K562 (cell line): ENCODE results near the gene NR1H2. TPM values are rescaled to one million over a fixed set of nuclear protein-coding genes. Genes with fewer than 3 reads are reported as not detected.

Experiments used
- BRD4 ChIP-seq: fragments of 200-600 bp; sonication (generic); IDR thresholded peaks from 2 replicates; pipeline ENCODE4 v1.6.1; 2017; ENCODE audit warnings: inconsistent platforms
- CEBPB ChIP-seq: fragments of 450-650 bp; IDR thresholded peaks from 2 replicates; pipeline ENCODE4 v1.6.1; 2016; ENCODE audit warnings: missing genetic modification characterization, missing compliant biosample characterization
- DNMT1 ChIP-seq: fragments of 450-650 bp; IDR thresholded peaks from 2 replicates; pipeline ENCODE4 v1.6.1; 2016; ENCODE audit warnings: antibody characterized with exemption, mild to moderate bottlenecking
- HDAC2 ChIP-seq: fragments of 450-650 bp; IDR thresholded peaks from 2 replicates; pipeline ENCODE4 v1.6.1; 2016; ENCODE audit warnings: mild to moderate bottlenecking
- HDAC6 ChIP-seq: IDR thresholded peaks from 2 replicates; pipeline ENCODE4 v1.6.1; 2012; ENCODE audit warnings: low read depth, mild to moderate bottlenecking, control low read depth, inconsistent platforms, low read length, moderate library complexity
- HLTF ChIP-seq: fragments of 450-650 bp; IDR thresholded peaks from 2 replicates; pipeline ENCODE4 v1.6.1; 2016
- KAT2B ChIP-seq: IDR thresholded peaks from one replicate; pipeline ENCODE4 v1.6.1; 2012; ENCODE audit warnings: low read depth, mild to moderate bottlenecking, control low read depth, inconsistent platforms, low read length, moderate library complexity
- KDM1A ChIP-seq, 2 experiments: fragments of 450-650 bp; IDR thresholded peaks; 2 replicates each; pipeline ENCODE4 v1.6.1; 2016; ENCODE audit warnings: mild to moderate bottlenecking in 2 of 2
- MBD2 ChIP-seq: sonication (generic); IDR thresholded peaks from 2 replicates; pipeline ENCODE4 v1.6.1; 2016; ENCODE audit warnings: low read depth, borderline replicate concordance
- MIER1 ChIP-seq: fragments of 450-650 bp; IDR thresholded peaks from 2 replicates; pipeline ENCODE4 v1.6.1; 2016; ENCODE audit warnings: antibody characterized with exemption, mild to moderate bottlenecking, low read depth
- NFE2L1 ChIP-seq: fragments of 450-650 bp; IDR thresholded peaks from 2 replicates; pipeline ENCODE4 v1.6.1; 2016; ENCODE audit warnings: missing genetic modification characterization, low read depth, mild to moderate bottlenecking, missing compliant biosample characterization, moderate library complexity, borderline replicate concordance
- POLR2AphosphoS2 ChIP-seq: IDR thresholded peaks from 2 replicates; pipeline ENCODE4 v1.6.1; 2012; ENCODE audit warnings: low read length, improper control_type of control experiment
- SAP30 ChIP-seq: fragments of 200-600 bp; sonication (generic); IDR thresholded peaks from 2 replicates; pipeline ENCODE4 v1.6.1; 2012; ENCODE audit warnings: borderline replicate concordance, low read depth, mild to moderate bottlenecking, moderate library complexity, low read length, control low read depth, inconsistent platforms; ENCODE audit not compliant: insufficient read depth, poor library complexity, severe bottlenecking
- SMAD2 ChIP-seq: fragments of 150-350 bp; IDR thresholded peaks from 2 replicates; pipeline ENCODE4 v1.6.1; 2014; ENCODE audit warnings: low read depth, mild to moderate bottlenecking, low read length
- STAT5A ChIP-seq: IDR thresholded peaks from 2 replicates; pipeline ENCODE4 v1.6.1; 2012; ENCODE audit warnings: low read length, inconsistent platforms, borderline replicate concordance
- SUPT5H ChIP-seq: fragments of 450-650 bp; IDR thresholded peaks from 2 replicates; pipeline ENCODE4 v1.6.1; 2016
- ZBTB1 ChIP-seq: sonication (generic); formaldehyde crosslinking; IDR thresholded peaks from 2 replicates; pipeline ENCODE4 v1.8.1; 2023; ENCODE audit warnings: missing genetic modification reagents, low read depth, mild to moderate bottlenecking, borderline replicate concordance
- ZC3H4 ChIP-seq: sonication (generic); formaldehyde crosslinking; IDR thresholded peaks from 2 replicates; pipeline ENCODE4 v1.9.0; 2021; ENCODE audit warnings: missing genetic modification reagents, borderline replicate concordance
- ZNF274 ChIP-seq: IDR thresholded peaks from 2 replicates; pipeline ENCODE4 v1.6.1; 2011; ENCODE audit warnings: low read depth, mild to moderate bottlenecking, low read length, moderate library complexity, borderline replicate concordance
- ZNF384 ChIP-seq: IDR thresholded peaks from 2 replicates; pipeline ENCODE4 v1.6.1; 2012; ENCODE audit warnings: low read depth, low read length, improper control_type of control experiment
- polyA plus RNA-seq, 8 experiments: library from polyadenylated mRNA; depleted of rRNA in 4 of 8; stranded (reverse) in 5 of 8; unstranded in 3 of 8; fragments of >200 nt; fragmentation: Nextera tagmentation in 2 of 8; fragmentation: Illumina TruSeq in 1 of 8; extraction: Ambion mirVana in 2 of 8; extraction: Trizol in 1 of 8; gene quantifications; 2 replicates each; pipeline versions ENCODE4 v1.2.1 to v1.2.3, GENCODE V29; 2011 to 2014; ENCODE audit warnings: inconsistent platforms in 1 of 8, missing spikeins in 1 of 8
- total RNA-seq, 7 experiments: library from RNA; depleted of rRNA in 6 of 7; stranded (reverse); fragments of >200 nt in 6 of 7; fragmentation: Illumina TruSeq in 2 of 7; extraction: Trizol in 2 of 7; gene quantifications; 2 replicates each; pipeline versions ENCODE4 v1.2.1 to v1.2.3, GENCODE V29; 2011 to 2021; ENCODE audit warnings: low replicate concordance in 1 of 7
- TF ChIP-seq, protein P1 (sequence below): fragments of 250-450 bp; sonication (Bioruptor Pico); IDR thresholded peaks from 2 replicates; pipeline ENCODE4 v1.5.0; 2021; ENCODE audit warnings: mild to moderate bottlenecking, moderate library complexity
- TF ChIP-seq, protein P2 (sequence below): fragments of 250-450 bp; sonication (Bioruptor Pico); IDR thresholded peaks from 2 replicates; pipeline ENCODE4 v1.5.1; 2021; ENCODE audit warnings: mild to moderate bottlenecking
- TF ChIP-seq, protein P3 (sequence below): fragments of 250-450 bp; sonication (Bioruptor Pico); IDR thresholded peaks from 2 replicates; pipeline ENCODE4 v1.4.0; 2020; ENCODE audit warnings: mild to moderate bottlenecking

NR1H2 gene
- total and polyA plus RNA-seq, 9 of the 15 experiments (the other 6 are each of a cell fraction or from before 2014, with no cell fraction given): 0.11 to 73.8 (median 24.0) TPM

DNA sequence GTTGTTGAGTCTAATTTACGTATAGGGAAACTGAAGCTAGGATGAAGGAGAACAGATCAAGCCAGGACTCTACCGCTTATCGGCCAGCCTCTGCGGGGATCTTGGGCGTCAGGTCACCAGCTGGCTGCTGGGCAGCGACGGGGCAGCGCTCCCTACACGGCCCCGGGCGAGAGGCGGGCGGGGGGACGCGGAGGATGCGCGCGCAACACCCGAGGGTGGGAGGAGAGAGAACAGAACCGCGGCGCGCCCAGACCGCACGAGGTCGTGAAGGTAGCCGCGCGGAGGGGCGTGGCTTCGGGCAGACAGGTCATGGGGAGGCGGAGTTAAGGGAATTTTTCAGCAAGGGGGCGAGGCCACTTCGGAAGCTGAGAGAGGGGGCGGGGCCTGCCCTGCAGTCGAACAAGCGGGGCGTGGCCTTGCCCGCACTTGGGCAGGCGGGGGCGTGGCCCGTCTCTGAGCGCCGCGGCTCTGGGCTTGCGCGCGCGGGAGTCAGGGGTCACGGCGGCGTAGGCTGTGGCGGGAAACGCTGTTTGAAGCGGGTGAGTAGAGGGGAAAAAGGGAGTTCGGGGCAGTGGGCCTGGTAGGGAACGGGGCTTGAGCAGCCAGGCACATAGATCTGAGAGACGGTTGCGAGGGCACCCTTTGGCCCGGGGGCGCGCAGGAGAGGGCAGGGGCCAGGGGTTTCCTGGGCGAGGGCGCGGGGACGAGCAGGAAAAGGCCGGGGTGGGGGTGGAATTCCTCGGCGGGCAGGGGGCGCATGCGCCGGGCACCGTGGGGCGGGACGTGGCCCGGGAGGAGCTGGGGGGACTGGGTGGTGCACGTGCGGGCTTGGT, 7.8 kb downstream of the NR1H2 start, which contains the start of gene POLD1 (continued):
- TF ChIP-seq, protein P1, sequence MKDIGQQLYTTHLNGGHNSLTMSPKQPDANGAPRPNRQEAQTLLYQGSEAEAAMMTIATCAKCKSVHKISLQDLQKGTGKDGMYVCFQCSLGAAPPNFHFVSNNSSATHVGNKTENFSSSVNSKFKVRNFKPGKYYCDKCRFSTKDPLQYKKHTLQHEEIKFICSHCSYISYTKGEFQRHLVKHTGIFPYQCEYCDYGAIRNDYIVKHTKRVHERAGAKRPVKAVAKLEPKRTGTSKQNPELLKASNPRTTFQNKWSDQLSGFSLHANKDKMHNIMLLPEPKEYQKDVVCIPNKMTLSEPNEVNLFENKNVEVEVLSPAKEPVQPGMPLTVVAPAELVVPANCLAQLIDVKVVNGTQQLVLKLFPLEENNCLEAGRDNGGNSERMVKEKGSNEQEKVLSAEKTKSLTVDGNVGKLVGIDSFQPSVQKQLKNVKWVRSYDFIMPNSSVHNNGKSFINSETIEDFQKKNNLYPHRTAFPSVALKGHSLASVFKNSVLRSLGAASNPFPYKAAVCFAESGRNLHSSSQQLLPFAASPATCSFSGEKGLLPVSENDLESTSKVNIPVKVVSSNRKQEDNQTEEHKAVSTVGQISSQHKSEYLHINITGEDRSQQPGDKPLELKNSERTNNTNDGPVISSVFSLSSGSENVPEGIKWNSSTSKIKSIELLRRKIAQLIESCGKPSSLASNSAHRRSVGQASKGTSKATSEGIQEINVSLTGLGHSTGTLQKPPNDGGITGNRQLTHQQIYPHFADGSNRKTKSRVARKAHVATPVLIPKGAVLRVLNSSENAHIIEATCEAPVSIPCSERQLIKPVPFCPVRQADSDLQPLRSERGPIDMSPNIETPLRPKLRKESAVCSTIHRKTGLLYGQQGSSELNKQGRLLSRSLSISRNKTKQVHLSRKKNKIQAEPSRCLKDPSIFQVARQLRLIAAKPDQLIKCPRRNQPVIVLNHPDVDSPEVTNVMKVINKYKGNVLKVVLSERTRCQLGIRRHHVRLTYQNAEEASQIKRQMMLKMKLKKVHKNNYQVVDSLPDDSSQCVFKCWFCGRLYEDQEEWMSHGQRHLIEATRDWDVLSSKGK (CRISPR knock-in tag): no peak
- TF ChIP-seq SUPT5H (peak; percentile 87), MBD2 (peak; percentile 46; the same call in 1 of the 2 replicates), KDM1A (IDR thresholded peaks at IDR 0.05) (no peak), SMAD2 (no peak), MIER1 (no peak), CEBPB (no peak), KAT2B (no peak), ZC3H4 (peak; percentile 76; the same call in 1 of the 2 replicates), DNMT1 (no peak; the same call in 1 of the 2 replicates), POLR2AphosphoS2 (peak; percentile 99), STAT5A (no peak), NFE2L1 (tag) (no peak), ZBTB1 (CRISPR knock-in tag) (peak; percentile 28; the same call in 1 of the 2 replicates), SAP30 (no peak), HLTF (0 out of 2 replicates have a peak, but pooled peaks have one; percentile 30), HDAC6 (no peak), ZNF384 (no peak), BRD4 (no peak), HDAC2 (0 out of 2 replicates have a peak, but pooled peaks have one; percentile 19), ZNF274 (no peak)
- TF ChIP-seq, protein P2, sequence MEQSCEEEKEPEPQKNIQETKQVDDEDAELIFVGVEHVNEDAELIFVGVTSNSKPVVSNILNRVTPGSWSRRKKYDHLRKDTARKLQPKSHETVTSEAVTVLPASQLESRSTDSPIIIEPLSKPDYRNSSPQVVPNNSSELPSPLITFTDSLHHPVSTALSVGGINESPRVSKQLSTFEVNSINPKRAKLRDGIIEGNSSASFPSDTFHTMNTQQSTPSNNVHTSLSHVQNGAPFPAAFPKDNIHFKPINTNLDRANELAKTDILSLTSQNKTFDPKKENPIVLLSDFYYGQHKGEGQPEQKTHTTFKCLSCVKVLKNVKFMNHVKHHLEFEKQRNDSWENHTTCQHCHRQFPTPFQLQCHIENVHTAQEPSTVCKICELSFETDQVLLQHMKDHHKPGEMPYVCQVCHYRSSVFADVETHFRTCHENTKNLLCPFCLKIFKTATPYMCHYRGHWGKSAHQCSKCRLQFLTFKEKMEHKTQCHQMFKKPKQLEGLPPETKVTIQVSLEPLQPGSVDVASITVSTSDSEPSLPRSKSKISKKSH (CRISPR knock-in tag): 0 out of 2 replicates have a peak, but pooled peaks have one; percentile 63
- TF ChIP-seq, protein P3, sequence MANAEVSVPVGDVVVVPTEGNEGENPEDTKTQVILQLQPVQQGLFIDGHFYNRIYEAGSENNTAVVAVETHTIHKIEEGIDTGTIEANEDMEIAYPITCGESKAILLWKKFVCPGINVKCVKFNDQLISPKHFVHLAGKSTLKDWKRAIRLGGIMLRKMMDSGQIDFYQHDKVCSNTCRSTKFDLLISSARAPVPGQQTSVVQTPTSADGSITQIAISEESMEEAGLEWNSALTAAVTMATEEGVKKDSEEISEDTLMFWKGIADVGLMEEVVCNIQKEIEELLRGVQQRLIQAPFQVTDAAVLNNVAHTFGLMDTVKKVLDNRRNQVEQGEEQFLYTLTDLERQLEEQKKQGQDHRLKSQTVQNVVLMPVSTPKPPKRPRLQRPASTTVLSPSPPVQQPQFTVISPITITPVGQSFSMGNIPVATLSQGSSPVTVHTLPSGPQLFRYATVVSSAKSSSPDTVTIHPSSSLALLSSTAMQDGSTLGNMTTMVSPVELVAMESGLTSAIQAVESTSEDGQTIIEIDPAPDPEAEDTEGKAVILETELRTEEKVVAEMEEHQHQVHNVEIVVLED: peak; percentile 93
